HK-2 (cell line): ENCODE results near the gene RALGAPA2.

Experiments
- DNase-seq: peaks from one replicate; pipeline ENCODE4 v3.0.0-alpha.2; 2018; ENCODE audit not compliant: unreplicated experiment

The RALGAPA2 gene

DNA sequence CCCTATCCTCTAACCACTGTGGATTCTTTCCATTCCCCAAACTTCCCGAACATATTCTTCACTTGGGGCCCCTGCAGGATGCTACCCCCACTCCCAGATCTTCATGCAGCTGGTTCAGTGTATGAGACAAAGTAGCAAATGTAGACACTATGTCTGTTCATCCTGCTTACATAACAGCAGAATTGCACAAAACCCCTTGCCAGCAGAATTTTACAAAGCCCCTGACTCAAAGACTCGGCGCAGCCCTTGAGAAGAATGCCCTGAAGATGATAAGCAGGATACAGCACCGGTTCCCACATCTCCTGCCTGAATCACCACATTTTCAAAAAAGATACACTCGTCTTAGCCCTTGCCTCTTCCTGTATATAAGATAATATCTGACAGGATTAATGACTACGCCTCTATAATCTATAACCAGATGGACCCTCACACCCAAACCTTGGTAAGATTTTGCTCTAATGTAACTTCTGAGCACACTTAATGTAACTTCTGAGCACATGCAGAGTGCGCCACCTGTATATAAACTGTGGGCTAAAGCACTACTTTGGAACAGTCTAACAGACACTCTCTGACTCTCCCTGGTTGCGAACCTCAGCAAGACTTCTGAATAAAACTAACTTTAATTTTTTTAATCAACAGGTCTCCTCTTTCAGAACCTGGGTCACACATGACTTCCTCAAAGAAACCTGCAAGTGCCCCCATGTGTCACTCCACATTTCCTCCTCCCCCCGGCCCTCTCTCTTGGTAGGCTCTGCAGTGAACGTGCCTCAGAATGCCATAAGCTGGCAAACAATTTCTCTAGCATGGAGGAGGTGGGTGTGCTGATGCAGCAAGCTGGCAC is 28.7 kb downstream of the RALGAPA2 start:
- no peak for DNase-seq

DNA sequence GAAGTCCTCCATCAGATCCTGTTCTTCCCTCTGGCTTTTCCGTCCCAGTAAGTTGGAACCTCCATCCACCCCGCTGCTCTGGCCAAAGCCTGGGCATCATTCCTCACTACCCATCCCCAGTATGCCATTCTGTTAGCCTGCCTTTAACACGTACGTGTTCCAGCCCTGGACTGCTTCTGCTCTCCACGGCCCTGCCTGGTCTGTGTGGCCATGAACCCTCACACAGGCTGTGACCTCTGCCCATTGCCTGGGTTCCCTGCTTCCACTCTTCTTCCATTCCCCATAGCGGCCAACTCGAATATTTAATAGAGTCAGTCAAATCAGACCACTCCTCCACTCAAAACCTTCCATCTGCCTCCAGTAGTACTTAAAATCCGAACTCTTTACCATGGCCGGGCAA is 29.4 kb downstream of the RALGAPA2 start:
- DNase-seq: no peak

DNA sequence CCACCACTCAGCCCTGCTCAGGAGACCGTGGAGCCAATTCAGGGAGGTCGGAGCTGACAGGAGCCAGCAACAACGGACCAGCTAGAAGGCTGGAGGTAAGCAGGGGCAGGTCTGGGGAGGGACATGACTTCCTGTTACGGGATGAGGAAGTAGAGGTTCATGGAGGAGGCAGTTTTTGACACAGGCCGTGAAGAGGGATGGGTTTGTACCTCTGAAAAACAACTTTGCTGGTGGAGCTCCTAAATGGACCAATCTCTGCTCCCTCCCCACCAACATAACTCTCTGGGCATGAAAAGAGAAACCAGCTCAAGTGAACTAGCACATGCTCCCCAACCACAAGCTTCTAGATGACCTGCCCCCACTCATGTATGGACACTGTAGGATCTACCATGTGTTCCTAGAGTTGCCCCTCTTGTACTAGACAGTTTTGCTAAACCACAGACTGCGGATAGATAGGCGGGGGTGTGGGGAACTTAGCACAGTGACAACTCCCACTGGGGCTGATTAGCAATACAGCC is 31.4 kb downstream of the RALGAPA2 start:
- DNase-seq: no peak

DNA sequence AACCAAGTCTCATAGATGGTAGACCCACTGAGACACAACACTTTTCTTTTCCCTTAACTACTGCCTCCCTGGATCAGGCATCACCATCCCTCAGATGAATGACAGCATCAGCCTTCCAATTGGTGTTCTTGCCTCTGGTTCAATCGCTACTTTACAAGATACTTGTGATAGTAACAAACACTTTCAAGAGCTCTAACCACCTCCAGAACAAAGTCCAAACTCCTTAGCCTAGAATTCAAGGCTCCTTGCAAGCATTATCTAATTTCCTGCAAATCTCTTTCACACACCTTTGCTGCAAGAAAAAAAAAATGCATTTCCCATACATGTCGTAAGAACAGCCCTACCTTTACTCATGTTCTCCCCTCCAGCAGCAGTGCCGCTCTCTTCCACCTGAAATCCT is 33.1 kb downstream of the RALGAPA2 start:
- no peak for DNase-seq

DNA sequence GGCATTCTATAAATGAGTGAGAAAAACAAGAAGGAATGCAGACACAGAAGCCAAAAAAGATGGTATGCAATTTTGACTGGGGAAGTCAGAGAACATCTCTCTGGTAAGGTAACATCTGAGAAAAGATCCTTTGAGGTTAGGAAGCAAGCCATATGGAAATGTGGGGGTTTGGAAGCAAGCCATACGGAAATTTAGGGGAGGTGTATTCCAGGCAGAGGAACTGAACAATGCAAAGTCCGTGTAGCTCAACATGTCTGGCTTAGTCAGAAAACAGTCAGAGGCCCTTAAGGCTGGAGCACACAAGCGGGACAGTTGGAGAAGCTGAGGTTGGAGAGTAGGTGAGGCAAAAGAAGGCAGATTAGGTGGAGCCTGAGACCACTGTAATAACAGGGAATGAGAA is 35.3 kb downstream of the RALGAPA2 start:
- DNase-seq: no peak

DNA sequence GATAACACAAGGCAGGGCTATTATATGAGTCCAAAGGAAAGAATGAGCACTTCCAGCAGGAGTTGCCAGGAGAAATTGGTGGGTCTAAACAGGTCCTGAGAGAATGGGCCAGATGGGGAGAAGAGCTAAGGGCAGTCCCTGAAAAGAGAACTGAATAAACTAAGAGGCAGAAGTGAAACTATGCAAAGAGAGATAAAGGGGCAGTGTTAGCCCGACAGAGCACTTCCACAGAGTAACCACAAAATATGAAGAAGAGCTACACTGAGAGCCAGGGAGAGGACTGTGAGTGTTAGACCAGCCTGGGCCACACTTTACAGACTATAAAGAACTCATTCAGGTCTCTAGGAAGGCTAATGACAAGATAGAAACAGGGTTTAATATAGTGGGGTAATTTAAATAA is 43.8 kb downstream of the RALGAPA2 start:
- DNase-seq: no peak

DNA sequence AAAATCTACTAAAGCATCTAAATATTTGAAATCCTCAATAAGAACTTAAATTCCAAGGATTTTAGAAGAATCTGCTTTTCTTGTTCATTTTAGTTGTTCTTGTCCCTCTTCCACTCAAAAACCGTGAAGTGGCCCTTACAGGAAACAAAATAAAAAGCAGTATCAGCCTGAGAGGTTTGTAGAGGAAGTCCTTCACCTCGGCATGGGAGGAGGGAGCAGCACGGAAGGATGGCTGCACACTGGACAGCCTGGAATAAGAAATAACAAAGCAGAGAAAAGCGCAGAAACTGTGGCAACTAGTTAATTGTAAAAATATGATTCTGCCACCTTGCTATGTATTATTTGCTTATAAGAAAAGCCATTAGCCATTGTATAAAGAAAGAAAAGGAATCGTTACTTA is 46.1 kb downstream of the RALGAPA2 start:
- DNase-seq: no peak

DNA sequence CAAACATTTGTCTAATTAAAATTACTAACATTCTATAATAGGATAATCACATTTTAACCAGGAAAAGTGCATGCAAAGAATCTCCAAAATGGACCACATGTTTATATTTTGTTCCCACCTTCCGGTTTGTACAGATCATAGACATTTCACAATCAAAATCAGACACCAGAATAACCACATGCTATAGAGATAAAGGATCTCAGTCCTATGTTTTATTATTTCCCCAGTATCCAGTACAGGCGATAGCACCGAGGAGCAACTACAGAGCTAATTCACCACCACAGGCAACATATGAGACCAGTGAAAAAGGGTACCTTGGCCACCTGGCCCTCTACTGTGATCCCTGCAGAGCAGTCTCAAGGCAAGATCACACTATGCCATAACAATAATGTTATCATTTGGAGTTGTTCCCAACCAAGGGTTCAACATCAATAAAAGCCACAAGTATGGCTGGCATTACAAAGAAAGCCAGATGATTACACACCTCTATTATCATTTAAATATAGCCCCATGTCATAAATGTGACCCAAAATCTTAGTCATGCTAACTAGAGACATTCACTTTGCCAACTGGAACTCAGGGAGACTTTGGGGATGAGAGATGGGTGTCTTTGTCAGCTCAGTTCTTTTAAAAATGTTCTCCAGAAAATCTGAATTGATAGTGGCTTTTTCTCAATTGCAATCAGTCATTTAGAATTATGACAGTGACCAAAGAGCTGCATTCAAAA is 46.7 kb downstream of the RALGAPA2 start:
- no peak for DNase-seq

DNA sequence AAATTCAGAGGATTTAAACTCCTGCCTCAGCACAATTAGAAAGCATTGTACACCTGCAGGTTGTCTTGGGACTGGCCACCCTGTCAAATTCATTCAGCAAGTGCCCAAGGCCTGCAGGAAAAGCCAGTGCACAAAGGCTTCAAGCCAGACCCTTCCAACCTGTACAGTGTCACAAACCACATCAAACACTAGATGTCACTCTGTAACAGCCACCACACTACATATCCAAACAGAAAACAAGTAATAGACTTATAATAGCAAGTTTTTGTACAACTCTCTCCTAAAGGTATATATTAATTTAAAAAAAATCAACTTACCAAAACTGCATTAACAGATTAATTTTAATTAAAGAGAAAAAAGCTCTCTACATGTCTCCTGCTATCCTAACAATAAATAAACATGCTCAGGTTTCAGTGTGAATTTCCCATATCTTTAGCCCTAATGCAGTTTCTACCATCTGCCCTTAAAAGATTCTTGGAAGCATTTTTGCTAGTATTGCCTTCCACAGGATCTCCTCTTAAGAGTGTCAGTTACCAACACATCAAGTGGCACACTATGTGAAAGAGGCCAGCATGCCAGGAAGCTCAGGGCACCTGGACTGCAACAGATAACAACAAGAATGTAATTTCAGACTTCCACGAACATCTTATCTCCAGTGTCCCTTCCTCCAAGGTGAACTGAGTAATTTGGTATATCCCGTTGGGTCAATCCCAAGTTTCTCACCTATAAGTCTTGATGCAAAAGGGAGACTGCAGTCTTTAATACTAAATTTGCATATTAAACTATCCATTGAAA is 47.5 kb downstream of the RALGAPA2 start:
- DNase-seq: no peak

DNA sequence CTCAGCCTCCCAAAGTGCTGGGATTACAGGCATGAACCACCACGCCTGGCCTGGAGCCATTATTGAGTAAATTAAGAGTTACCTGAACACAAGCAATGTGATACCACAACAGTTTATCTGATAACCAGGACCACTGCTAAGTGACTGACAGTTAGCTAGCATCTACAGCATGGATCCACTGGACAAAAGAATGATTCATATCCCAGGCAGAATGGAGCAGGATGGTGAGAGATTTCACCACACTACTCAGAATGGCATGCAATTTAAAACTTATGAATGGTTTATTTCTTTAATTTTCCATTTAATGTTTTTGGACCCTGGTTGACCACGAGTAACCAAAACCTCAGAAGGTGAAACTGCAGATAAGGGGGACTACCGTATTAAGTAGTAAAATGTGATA is 48.6 kb downstream of the RALGAPA2 start:
- DNase-seq: no peak

DNA sequence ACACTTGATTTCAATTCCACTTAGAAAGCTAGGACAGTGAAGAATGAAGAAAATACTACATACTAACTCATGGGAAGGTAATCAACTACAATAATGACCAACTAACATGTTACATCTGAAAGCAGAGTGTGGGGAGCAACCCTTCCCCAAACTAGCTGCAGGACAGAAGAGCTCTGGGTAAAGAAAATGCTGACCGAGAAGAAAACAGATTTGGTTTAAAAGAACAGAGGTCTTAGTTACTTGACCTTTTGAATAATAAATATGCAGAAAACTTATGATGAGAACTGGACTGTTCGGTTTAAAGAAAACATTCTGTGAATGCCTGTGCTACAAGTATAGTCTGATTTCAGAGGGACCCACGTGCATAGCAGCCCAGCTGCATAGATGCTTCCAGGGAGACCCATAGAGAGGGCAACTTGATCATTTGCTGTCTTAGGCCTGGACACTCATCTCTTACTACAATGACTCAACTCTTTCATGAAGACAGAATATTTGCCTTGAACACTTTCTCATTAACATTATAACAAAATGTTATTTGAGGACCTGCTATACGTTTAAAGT is 53.5 kb downstream of the RALGAPA2 start:
- no peak for DNase-seq

DNA sequence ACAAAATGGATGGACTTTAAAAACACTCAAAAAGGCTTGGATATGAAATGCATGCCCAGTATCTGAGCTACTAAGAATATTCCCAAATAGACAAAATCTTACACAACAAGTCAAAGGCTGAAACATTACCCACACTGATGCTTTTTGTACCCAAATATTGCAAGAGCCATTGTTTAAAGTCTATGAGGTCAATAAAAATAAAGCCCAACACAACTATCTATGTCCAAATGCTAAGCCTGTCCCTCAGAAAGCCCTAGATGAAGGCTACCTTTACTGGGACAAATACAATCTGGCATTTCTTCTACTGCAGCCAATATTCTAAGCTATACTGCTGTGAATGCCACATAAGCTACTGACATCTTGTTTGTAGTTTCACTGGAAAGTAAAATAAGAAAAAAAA is 54.3 kb downstream of the RALGAPA2 start:
- DNase-seq: no peak

DNA sequence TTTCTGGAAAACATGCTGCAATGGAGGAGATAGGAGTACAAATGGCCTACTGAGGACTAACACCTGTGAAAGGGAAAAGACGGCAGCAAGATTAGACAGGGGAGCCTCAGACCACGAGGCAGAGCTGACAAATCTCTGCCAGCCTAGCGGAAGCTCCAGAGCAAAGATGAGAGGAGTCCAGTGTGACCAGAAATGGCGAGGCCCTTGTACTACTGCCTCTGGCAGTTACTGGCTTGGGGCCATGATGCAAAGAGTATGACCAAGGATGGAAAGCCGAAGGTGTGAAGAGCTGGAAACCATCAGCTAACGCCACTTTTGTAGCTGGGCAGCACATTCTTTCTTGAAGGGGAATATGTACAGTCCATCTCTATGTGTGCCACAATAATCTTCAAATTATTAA is 55.4 kb downstream of the RALGAPA2 start:
- DNase-seq: no peak

DNA sequence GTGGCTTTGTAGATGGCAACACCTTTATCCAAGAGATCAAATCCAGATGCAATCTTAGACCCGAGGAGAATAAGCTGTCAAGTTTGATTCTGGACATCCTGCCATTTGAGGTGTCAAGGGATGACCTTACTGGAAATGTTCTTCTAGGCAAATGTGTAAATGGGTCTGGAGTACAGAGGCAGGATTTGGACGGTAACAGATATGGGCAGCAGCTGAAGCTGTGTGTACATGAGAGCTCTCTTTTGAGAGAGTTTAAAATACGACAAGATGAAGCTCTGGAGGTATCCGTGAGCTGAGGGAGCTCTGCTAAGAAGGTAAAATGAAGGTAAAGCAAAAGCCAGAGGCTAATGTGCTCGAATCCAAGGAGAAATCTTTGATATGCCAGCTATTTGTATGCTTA is 56.6 kb downstream of the RALGAPA2 start:
- DNase-seq: no peak

DNA sequence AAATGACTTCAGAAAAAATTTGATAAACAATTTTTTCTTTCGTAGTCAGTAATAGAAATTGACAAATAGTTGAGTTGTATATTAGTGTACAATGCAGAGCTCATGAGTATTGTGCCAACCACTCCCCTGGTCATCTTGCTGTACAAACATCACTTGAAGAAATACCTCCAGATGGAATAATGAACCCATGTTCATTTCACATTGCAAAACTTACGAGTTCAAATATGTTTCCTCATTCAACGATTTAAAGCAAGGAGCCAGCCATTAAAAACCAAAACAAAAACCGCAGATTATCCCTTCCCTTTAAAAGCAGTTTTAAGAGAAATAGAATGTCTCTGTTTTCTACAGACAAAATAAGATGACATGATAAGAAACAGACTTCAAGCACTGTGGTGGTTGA is 62.5 kb downstream of the RALGAPA2 start:
- no peak for DNase-seq

DNA sequence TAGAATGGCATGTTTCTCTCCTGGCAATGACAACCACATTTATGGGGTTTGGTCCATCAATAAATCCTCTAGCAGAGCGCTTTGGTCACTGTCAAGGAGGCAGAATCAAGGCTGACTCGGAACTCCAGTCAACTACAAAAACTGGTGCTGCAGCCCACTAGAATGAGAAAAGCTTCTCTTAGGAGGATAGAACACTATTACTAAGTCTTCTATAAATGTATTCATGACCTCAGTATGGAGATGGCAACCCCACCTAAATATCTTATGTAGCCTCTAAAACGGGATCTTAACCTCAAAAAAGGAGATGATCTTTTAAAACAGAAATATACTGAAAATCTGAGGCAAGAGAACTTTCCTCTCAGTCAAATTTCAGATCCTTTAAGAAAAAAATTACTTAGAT is 68.5 kb downstream of the RALGAPA2 start:
- DNase-seq: no peak

DNA sequence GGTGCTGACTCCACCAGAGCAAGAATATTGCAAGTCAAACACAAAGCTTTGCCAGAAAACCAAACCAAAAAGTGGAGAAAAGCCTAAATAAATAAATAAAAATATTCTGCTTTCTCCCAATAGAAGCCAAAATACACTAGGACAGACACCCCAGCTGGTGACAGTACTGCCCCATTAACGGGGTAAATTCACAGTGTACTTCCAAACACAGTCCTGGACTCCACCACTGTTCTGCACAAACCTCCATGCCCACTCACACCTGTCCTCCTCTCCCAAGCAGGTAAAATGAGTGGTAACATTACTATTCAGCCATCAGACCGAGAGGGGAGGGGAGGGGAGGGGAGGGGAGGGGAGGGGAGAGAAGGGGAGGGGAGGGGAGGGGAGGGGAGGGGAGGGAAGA is 70.7 kb downstream of the RALGAPA2 start:
- no peak for DNase-seq

DNA sequence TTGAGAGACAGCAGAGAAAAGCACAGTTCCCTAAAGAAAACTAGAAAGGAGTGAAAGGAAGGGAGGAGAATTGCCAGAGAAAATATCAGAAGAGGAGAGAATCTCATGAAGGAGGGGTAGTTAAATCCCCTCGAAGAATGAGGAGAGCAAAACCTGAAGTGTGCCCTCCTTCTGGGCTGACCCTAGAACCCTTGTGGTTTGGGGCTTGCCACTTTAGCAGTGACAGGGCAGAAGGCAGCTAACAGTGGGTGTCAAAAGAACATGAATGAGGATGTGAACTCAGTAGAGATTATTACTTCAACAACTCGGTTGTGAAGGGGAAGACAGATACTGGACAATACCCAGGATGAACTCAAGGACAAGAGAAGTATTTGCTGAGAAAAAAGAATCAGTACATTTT is 73.6 kb downstream of the RALGAPA2 start:
- DNase-seq: no peak

DNA sequence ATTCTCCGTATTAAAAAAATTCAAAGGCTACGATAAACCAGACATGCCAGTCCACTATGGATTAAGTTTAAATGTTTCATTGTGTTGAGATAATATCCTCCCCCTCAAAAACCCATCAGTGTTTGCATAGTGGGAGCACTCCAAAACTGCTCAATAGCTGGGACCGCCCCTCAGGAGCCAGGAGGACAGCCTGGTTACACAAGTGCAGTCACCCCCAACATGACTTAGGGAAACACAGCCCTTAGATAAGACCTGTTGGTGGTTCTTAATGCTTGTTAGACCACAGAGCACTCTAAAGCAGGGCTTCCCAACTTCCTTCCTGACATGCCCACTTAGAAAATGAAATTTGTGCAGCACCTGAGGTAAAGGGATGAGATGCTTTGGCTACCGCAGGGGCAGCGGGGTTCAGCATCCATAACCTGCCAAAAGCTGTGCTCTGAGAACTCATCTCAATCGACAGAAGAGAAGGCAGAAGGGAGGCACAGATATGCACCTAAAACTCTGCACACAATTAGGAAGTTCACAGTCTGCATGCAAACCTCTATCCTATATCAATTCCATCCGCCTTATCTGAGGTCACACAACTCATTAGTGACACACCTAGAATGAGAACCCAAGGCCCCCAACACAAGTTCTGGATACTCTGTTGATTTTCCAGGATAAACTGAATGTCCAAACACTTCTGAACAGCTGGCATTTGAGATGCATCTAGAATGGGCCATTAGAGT is 74.3 kb downstream of the RALGAPA2 start:
- DNase-seq: no peak

DNA sequence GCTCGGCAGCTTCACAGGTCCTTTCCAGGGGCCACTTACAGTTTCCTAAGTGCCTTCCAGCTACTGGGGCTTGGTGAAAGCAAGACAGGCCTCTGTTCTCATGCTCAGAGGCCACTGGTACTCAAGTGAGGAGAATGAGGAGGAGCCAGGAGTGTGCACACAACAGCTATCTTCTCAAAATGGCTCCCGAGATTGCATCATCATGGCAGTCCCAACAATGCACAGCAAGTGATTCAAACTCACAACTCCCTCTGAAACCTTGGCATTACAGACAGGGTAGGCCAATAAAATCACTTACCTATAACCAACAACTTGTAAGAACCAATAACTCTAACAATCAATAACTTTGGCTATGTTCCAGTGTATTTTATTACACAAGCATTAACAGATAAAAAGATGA is 77.4 kb downstream of the RALGAPA2 start:
- DNase-seq: no peak

DNA sequence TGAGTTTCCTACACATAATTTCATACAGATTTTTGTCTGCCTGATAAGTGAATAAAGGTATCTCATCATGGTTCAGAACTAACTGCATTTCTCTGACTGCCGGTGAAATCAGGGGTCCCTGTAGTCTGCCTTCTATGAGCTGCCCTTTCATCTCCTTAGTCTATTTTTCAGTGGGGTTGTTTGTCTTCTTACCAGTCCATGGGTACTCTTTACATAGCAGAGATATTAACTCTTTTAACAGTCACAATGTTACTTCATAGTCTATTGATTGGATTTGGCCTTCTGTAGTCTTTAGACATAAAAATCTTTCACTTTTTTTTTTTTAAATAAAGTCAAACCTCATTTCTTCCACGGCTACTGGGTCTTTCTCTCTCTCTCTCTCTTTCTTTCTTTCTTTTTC is 79.8 kb downstream of the RALGAPA2 start:
- DNase-seq: no peak
